Right lung (tissue), 5 donors: ENCODE data around the gene GPX4. TPM values are rescaled to one million over a fixed set of nuclear protein-coding genes. Genes with fewer than 3 reads are reported as not detected.
"Not testable (repeated sequence)": the region's sequence is repeated elsewhere in the genome, so short reads cannot be mapped to it uniquely, and the experiment has no call there.

Source experiments
- DNase-seq, 2 donors: peaks; one replicate each; pipeline ENCODE4 v3.0.0-alpha.2; 2013
- polyA plus RNA-seq, 5 donors: library from polyadenylated mRNA; unstranded; fragments of 120-200 nt; gene quantifications; one replicate each; pipeline versions ENCODE4 v1.2.1 to v1.2.3, GENCODE V29; 2013; ENCODE audit warnings: inconsistent platforms in 1 of 5, low replicate concordance in 1 of 5; ENCODE audit not compliant: insufficient read length in 5 of 5, insufficient read depth in 1 of 5

Gene GPX4
- polyA plus RNA-seq, 5 donors: 141 to 288 (median 176) TPM

DNA sequence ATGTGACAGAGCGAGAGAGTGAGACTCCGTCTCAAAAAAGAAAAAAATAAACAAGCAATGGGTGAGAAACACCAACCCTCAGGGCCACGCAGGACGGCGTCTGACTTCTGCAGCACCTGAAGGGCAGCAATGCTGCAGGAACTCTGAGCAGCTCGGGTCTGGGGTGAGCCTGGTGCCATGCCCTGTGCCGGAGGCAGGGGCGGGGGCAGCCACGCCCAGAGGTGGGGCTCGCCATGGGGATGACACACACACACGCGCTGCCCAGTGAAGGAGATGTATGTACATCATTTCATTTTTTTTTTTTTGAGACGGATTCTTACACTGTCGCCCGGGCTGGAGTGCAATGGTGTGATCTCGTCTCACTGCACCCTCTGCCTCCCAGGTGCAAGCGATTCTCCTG, 24.3 kb downstream of the GPX4 start:
- no peak for DNase-seq

DNA sequence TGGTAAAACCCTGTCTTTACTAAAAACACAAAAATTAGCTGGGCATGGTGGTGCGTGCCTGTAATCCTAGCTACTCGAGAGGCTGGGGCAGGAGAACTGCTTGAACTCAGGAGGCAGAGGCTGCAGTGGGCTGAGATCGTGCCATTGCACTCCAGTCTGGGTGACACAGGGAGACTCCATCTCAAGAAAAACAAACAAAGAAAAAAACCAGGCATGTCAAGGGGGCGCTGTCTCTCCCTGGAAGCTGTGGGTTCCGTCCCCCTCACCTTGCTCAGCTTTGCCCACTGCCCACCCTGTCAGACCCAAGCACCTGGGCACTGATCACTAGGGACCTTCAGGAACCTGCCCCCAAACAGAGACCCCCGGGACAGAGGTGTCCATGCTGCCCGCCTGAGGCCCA, 25.3 kb downstream of the GPX4 start:
- DNase-seq: not testable (repeated sequence)

DNA sequence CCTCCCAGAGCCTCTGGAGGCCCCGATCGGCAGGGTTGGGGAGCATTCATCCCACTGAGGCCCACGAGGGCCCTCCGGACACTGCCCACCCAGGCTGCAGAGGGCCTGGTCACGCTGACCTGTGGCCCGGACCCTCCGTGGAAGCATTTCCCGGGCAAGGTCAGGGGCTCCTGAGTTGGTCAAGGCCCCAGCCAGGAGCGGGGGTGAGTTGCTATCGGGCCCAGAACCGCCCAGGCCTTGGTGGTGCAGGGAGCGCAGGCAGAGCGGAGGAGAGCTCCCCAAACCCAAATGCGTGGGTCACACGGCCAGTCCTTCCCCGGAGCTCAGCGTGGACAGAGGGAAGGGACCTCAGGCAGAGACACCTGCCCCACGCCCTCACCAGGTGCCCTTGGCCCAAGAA, 25.7 kb downstream of the GPX4 start:
- DNase-seq: no peak

DNA sequence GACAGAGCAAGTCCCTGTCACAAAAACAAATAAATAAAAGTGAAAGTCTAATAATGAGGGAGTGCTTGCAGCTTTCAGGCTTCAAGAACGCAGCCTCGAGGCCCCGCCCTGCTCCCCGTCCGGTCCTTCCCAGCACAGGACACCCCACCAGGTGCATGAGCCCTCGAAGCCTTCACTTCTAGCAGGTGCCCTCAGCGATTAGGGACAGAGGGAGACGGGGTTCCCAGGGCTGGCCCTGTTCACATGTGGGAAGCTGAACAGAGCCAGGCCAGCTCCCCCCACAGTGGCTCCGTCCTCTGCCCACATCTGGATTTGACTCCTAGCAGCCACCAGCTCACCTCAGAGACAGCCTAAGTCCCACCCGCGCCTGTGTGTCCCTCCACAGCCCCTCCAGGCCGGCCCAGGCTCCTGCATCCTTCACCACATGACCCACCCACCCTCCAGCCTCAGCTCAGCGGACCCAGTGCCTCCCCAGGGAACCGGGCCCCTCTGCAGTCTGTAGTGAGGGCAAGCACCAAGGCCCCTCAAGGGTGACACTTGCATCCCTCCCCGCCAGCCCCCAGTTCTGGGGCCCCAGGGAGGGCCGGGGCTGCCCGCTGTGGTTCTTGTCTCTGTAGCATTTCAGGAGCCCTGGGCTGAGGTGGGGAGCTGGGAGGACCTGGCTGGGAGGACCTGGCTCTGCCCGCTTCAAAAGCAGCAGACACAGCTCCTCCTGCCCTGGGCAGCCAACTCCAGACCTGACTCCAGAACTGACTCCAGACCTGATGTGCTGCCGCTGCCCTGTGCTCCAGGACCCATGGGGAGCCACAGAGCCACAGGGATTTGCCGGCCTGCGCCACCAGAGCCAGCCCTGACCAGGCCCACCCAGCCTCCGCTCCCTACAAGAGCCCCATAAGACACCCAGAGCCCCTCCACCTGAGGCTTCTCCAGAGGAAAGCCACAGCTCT, 27.2 kb downstream of the GPX4 start:
- no peak for DNase-seq

DNA sequence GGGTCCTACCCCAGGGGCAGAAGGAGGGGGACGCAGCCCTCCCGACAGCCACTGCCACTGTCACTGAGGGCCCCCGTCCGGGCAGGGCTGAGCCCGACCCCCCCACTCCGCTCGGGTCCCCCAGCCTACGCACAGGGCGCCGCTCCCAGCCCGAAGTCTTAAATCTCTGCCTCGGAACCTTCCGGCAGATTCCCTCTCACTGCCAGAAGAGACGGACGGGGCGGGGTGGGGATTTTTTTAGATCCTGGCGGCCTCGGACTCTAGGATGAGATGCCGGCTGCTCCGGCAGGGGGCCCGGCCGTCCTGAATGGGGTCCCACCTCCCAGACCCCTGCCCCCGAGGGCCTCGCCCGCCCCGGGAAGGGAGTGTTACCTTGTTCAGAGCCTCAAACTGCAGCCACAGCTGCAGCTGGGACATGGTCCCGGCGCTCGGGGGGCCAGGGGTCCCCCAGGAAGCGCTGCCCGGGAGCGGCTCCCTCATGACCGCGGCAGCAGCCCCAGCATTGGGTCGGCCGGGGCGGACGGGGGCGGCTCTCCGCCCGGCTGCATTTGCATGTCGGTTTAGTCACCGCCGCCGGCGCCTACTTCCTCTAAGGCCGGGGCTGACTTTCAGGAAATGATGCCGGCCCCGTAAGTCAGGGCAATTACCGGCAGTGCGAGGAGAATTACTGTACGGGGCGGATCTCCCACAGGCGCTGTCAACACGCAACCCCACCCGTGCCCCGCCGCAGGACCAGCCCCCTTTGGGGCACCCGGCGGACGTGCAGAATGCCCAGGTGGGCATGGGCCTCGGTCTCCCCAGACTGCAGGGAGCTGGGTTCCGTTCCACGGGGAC, 28.1 kb downstream of the GPX4 start:
- DNase-seq: peak; percentile 42 to 52

DNA sequence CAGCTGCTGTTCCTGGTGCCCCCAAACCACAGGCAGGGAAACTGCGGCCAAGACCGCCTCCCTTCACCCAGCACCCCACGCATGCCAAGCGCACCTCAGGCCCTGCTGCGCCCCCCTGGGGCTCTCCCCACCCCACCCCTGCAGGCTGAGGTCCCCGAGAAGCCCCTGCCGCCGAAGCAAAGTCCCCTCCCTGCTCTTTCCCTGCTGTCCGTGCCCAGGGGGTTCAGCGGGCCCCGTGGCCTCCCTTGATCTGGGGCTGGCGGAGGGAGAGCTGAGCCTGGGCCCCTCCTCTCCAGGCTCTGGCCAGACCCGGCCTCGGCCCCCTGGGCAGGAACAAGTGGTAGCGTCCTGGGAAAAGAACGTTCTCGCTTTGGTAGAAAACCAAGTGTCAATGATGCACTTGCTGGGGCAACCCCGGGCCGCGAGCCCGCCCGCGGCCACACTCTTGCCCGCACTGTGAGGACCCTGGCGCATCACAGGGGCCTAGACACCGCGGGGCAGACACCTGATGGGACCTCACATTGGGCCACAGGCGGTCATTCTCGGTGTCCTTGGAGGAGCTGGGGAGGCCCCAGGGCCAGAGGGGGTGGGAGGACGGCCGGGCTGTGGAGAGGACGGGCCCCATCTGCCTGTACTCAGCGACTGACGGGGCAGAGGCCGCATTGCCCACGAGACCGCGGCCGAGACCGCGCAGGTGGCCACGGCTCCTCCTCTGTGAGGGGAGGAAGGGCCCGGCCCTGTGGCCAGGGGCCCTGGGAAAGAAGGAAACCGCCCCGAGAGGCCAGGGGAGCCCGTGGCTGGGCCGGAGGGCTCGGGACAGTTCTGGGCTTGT, 29.0 kb downstream of the GPX4 start:
- DNase-seq: no peak

DNA sequence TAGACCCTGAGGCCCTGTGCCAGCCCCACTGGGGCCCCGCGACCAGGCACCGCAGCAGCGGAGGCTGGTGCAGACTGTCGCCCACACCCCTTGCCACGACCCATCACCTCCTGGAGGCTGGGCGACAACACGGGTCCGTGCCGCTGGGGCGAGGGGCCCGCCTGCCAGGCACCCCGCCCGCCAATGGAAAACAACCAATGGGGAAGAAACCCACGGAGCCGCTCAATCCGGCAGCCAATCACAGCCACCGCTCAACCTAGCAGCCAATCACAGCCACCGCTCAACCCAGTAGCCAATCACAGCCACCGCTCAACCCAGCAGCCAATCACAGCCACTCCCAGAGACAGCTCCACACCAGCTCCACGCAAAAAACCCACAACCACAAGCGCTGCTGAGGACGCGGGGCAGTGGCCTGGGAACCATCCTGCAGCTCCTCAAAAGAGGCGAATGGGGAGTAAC, 29.7 kb downstream of the GPX4 start:
- no peak for DNase-seq

DNA sequence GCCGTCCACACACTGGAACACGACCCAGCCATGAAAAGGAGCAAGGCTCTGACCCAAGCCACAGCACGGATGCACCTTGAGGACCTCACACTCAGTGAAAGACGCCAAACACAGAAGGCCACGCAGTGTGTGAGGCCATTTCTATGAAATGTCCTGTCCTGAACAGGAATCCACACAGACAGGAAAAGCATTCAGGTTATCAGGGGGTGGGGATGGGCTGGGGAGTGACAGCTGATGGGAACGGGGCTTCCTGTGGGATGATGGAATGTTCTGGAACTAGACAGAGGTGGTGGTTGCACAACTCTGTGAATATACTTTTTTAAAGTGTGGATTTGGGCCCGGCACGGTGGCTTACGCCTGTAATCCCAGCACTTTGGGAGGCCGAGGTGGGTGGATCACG, 30.6 kb downstream of the GPX4 start:
- DNase-seq: no peak

DNA sequence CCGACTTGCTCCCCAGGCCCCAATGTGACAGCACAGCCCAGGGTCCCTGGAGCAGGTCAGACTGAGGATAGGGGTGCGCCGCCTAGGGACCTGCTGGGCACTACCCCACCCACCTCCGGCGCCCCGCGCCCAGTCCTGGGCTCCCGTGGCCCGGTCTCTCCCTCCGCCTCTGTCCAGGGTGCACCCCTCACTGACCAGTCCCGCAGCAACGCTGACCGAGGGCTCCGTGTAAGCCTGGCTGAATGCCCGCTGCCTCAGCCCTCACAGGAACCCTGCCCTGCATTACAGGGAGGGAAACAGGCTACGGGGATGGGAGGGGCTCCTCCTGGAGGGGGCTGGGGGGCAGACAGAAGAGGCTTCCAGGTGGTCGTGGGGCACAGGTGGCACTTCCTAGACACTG, 31.7 kb downstream of the GPX4 start:
- DNase-seq: no peak

DNA sequence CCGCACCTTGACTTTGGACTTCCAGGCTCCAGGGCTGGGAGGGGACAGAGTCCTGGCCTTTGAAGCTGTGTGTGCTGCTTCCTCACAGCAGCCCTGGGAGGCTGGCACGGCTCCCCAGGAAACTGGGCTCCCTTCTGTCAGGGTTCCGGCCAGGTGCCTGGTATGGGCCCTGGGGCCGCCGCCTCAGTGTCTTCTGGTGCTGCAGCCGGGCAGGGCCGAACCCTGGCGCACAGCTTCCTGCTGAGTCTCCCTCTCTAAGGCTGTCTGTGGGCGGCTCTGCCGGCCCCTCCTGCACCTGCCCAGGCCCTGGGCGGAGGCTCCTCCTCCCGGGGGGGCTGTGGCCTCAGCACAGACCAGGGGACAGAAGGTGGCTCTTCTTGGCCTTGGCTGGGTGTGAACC, 32.4 kb downstream of the GPX4 start:
- no peak for DNase-seq

DNA sequence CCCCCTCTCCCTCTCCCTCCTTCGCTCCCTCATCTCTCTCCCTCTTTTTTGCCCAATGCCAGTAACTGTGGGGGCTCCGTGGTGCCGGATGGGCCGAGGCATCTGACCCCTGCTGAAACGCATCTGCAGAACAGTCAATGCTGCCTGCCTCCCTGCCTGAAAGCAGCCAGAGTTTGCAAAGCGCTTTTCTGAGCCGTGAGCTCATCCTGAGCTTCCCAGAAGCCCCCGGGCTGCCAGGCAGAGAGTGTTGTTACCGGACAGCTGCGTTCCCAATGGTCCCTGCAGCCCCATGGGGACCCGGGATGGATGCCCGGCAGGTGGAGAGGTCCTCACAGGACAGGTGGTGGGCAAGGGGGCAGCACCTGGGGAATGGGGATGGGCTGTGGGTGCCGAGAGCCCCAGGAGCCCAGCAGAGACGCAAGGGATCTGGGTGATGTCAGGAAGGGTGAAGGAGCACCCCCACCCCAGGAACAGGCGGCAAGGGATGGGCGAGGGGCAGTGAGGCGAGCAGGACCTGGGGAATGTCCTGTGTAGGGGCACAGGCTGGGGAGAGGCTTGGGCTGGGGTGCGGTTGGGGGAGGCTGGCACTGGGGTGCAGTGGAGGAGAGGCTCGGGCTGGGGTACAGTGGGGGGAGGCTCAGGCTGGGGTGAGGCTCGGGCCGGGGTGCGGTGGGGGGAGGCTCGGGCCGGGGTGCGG, 33.0 kb downstream of the GPX4 start:
- no peak for DNase-seq

DNA sequence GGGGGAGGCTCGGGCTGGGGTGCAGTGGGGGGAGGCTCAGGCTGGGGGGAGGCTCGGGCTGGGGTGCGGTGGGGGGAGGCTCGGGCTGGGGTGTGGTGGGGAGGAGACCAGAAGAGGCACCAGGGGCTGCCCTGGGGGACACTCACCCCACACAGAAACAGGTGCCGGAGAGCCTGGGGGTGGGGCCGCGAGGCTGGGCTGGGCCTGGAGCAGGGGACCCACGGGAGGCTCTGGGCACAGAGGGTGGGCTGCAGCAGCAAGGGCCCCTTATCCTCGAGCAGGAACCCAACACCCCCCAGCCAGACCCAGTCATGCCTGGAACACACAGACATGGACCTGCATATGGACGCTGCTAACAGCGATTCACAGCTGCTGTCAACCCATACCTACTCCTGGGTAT, 34.3 kb downstream of the GPX4 start:
- no peak for DNase-seq

DNA sequence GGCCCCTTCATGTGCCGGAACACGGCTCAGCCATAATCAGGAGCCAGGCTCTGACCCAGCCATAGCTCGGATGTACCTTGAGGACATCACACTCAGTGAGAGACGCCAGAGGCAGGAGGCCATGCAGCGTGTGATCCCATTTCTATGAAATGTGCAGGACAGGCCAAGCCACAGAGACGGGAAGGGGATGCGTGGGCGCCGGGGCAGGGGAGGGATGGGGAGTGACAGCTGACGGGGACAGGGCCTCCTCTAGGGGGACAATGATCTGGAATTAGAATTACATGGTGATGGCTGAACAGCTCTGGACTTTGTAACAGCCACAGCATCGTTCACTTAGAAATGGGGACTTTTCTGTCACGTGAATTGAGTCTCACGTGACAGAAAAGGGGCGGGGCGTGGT, 35.3 kb downstream of the GPX4 start:
- no peak for DNase-seq

DNA sequence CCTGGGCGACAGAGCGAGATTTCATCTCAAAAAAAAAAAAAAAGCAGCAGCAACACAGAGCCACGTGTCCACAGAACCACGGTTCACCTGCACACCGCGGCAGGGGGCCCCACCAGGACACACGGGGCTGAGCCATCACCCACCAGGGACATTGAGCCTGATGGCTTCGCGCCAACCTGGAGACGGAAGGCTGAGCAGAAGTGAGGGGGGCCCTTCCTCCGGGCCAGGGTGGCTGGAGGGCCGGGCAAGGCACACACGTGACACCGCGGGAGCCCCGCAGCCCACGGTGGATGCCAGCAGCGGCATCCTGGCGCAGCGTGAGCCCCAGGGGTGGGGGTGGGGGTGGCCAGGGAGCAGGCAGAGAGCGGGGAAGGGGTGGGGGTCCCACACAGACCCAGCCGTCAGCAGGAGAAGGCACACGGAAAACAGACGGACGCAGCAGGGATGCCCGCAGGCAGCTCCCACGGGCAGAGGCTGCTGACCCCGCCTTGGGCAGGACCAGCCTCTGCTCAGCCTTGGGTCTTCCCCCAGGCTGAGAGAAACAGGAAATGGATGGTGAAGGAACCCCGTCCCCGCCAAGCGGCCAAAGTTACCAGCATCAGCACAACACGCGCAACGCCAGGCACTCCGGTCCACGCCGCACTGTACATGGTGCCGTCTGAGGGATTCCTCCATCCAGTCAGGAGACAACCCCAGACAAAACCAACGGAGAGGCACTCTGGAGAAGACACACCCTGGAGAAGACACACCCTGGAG, 36.7 kb downstream of the GPX4 start:
- no peak for DNase-seq

DNA sequence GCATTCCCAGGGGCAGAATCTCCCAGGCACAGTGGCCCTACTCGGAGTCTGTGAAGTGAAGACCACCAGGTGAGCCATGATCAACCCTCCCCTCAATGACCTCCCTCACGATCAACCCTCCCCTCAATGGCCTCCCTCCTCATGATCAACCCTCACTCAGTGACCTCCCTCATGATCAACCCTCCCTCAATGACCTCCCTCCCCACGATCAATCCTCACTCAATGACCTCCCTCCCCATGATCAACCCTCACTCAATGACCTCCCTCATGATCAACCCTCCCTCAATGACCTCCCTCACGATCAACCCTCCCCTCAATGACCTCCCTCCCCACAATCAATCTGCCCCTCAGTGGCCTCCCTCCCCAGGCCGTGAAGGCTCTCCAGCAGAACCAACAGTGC, 38.1 kb downstream of the GPX4 start:
- DNase-seq: no peak

DNA sequence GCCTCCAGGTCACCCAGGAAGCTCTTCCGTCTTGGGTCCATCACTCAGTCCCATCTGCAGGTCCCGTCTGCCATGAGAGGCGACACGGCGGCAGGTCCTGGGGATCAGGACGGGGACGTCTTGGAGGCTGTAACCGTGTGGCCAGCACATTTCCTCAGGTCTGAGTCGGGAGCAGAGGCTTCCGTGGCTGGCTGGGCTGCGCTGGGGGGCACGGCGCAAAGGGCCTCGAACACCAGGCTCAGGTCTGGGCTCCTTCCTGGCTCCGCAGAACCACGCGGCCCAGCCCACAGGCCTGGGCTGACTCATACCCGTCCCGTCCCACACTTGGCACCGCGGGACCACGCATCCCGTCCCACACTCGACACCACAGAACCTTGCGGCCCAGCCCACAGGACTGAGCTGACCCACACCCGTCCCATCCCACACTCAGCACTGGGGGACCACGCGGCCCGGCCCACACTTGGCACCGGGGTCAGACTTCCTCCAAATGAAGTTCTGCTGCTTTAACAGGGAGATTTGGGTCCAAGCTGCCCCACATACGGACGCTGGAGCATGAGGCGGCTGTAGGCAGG, 40.1 kb downstream of the GPX4 start:
- DNase-seq: no peak

DNA sequence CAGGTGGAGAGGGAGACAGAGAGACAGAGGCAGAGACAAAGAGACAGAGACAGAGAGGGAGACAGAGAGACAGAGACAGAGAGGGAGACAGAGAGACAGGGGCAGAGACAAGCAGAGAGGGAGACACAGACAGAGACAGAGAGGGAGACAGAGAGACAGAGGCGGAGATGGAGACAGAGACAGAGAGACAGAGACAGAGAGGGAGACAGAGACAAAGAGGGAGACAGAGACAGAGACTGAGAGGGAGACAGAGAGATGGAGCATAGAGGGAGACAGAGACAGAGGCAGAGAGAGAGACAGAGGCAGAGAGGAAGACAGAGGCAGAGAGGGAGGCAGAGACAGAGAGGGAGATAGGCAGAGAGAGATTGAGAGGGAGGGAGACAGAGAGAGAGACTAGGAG, 40.9 kb downstream of the GPX4 start:
- no peak for DNase-seq

DNA sequence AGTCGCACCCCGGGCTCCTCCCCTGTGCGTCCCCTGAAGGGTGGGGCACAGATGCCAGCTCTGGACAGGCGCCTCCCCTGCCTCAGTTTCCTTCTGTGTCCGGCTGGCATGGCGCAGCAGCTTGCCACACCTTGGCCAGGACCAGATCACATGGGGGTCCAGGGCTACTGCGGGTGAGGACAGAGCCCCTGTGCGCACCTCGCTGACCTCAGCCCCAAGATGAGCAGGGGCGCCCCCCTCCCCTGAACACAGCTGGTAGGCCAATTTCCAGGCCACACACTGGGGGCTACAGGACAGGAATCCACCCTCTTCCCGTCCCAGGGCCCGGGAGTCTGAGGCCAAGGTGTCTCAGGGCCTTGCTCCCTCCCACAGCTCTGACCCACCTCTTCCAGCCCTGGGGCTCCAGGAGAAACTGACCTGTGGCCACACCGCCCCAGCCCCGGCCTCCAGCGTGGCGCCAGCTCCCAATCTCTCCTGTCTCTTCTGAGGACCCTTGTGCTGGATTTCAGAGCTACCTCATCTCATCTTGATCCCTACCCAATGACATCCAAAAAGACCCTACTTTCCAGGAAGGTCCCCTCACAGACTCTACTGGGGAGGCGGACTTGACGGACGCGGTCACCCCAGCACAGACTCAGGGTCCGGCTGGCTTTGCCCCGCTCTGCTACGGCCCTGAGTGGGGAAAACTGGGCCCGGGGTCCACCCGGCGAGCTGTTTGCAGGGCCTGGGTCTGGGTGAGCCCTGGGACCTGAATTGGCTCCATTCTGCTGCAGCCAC, 42.0 kb downstream of the GPX4 start:
- DNase-seq: no peak

DNA sequence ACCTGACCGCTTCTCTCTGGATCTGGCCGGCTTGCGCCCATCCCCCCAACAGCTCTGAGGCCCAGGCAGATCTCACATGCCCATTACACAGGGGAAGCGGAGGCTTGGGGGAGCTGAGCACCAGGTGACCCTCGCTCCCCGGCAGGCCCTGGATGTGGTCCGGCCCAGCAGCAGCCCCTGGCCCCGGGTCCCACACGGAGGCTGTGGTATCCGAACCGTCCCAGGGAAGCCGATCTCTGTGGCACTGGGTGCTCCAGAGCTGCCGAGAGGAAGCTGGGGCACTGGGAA, 42.6 kb downstream of the GPX4 start:
- DNase-seq: no peak
